Esophagus muscularis mucosa (tissue), 4 donors: ENCODE measurements around the gene DPF1. TPM values are rescaled to one million over a fixed set of nuclear protein-coding genes. Genes with fewer than 3 reads are reported as not detected.

ENCODE experiments used
- DNase-seq: peaks from one replicate; pipeline ENCODE4 v3.0.0-alpha.2; 2017; ENCODE audit errors: extremely low spot score
- H3K27ac ChIP-seq, 4 donors: fragments of 200-600 bp; sonication (generic); replicated peaks in 1 of 4; 1 replicate in 3 of 4; 2 replicates in 1 of 4; pipeline ENCODE4 v1.5.1; 2016 to 2019; ENCODE audit warnings: mild to moderate bottlenecking in 1 of 4
- H3K27me3 ChIP-seq, 4 donors: fragments of 200-600 bp; sonication (generic); one replicate each; pipeline versions ENCODE4 v1.5.1 to v1.6.0; 2016 to 2019
- H3K36me3 ChIP-seq, 4 donors: fragments of 200-600 bp; sonication (generic); one replicate each; pipeline ENCODE4 v1.5.1; 2016 to 2019
- H3K4me1 ChIP-seq, 4 donors: fragments of 200-600 bp; sonication (generic); one replicate each; pipeline ENCODE4 v1.5.1; 2016 to 2019
- H3K4me3 ChIP-seq, 4 donors: fragments of 200-600 bp; sonication (generic); 1 replicate in 2 of 4; 2 replicates in 2 of 4; pipeline ENCODE4 v1.5.1; 2016 to 2019; ENCODE audit warnings: mild to moderate bottlenecking in 4 of 4, moderate library complexity in 1 of 4
- H3K9me3 ChIP-seq, 4 donors: fragments of 200-600 bp; sonication (generic); 1 replicate in 3 of 4; 2 replicates in 1 of 4; pipeline ENCODE4 v1.5.1; 2016 to 2019
- CTCF ChIP-seq, 3 experiments: fragments of 200-600 bp in 2 of 3; fragments of 450-650 bp in 1 of 3; sonication (generic) in 2 of 3; IDR thresholded peaks; one replicate each; pipeline ENCODE4 v1.5.1; 2017 to 2019; ENCODE audit warnings: antibody characterized with exemption in 3 of 3, mild to moderate bottlenecking in 2 of 3, moderate library complexity in 1 of 3
- EP300 ChIP-seq: sonication (generic); formaldehyde crosslinking; IDR thresholded peaks from one replicate; pipeline ENCODE4 v1.6.1; 2017; ENCODE audit warnings: antibody characterized with exemption
- POLR2A ChIP-seq: fragments of 450-650 bp; IDR thresholded peaks from one replicate; pipeline ENCODE4 v1.6.1; 2017; ENCODE audit warnings: antibody characterized with exemption, moderate library complexity, mild to moderate bottlenecking, low read depth
- POLR2AphosphoS5 ChIP-seq, 2 donors: sonication (generic); formaldehyde crosslinking; IDR thresholded peaks; one replicate each; pipeline ENCODE4 v1.6.1; 2017; ENCODE audit warnings: antibody characterized with exemption in 2 of 2
- WGBS: methylation state at CpG from one replicate; pipeline ENCODE4 v1.1.5; 2018; 5-methylcytosine and 5-hydroxymethylcytosine counted together
- intact Hi-C: fragments of 100-400 bp; cut with DNase I; formaldehyde crosslinking; loops from one replicate; pipeline ENCODE4 v1.15.1; 2023
- total RNA-seq, 4 donors: library from RNA; depleted of rRNA; stranded (reverse); fragments of >200 nt; gene quantifications; one replicate each; pipeline versions ENCODE4 v1.1.0 to v1.2.1, GENCODE V29; 2016

DPF1 gene
- total RNA-seq, 4 donors from 2014 or later, result 0.17 to 0.83 TPM; not detected in 2

GRCh38 chr19:38184815-38185214 lies 39.2 kb downstream of the DPF1 start:
- WGBS, result 93% methylated on average over 9 of the region's 9 CpGs
- TF ChIP-seq CTCF (IDR thresholded peaks at IDR 0.05) (no peak), POLR2A (no peak), POLR2AphosphoS5 (IDR thresholded peaks at IDR 0.05) (no peak), EP300 (no peak)

GRCh38 chr19:38183251-38183897 lies 40.6 kb downstream of the DPF1 start:
- peaks cover 0 to 18% (median 15%) of the 10 kb centered on the region in 4 donors for H3K4me1 ChIP-seq
- TF ChIP-seq POLR2A, result no peak
- 38% methylated on average over 30 of the region's 30 CpGs for WGBS
- no peaks in the 10 kb centered on the region for H3K27me3 ChIP-seq
- H3K9me3 ChIP-seq, result peaks cover 0 to 25% (median 17%) of the 10 kb centered on the region in 4 donors
- peak overlapping the region; percentile 40 to 52 (median 42) for H3K4me3 ChIP-seq
- DNase-seq, result no peak
- intact Hi-C loops, result no loop called here
- H3K27ac ChIP-seq, result peak overlapping the region; percentile 24 to 72 (median 62)
- peaks cover 0 to 40% (median 4%) of the 10 kb centered on the region in 4 donors for H3K36me3 ChIP-seq

More at GRCh38 chr19:38184815-38185214, 39.2 kb downstream of the DPF1 start:
- H3K4me3 ChIP-seq, result no peak overlapping the region
- H3K36me3 ChIP-seq, result peaks cover 0 to 37% (median 4%) of the 10 kb centered on the region in 4 donors
- peak overlapping the region in 3 of 4 donors; percentile 15 to 24 (median 23) for H3K27ac ChIP-seq
- intact Hi-C loops, result no loop called here
- no peak for DNase-seq
- H3K4me1 ChIP-seq, result peaks cover 0 to 18% (median 15%) of the 10 kb centered on the region in 4 donors
- no peaks in the 10 kb centered on the region for H3K27me3 ChIP-seq
- peaks cover 0 to 13% (median 7%) of the 10 kb centered on the region in 4 donors for H3K9me3 ChIP-seq

GRCh38 chr19:38182536-38183210 lies 41.3 kb downstream of the DPF1 start:
- peak overlapping the region in 2 of 4 donors; percentile 40 to 52 for H3K4me3 ChIP-seq
- intact Hi-C loops, result no loop called here
- peaks cover 0 to 40% (median 4%) of the 10 kb centered on the region in 4 donors for H3K36me3 ChIP-seq
- H3K27ac ChIP-seq, result peak overlapping the region in 2 of 4 donors; percentile 24 to 72
- peaks cover 0 to 25% (median 17%) of the 10 kb centered on the region in 4 donors for H3K9me3 ChIP-seq
- whole genome bisulfite sequencing, result 83% methylated on average over 19 of the region's 21 CpGs
- no peaks in the 10 kb centered on the region for H3K27me3 ChIP-seq
- TF ChIP-seq EP300 (no peak), POLR2A (no peak), CTCF (IDR thresholded peaks at IDR 0.05) (no peak), POLR2AphosphoS5 (IDR thresholded peaks at IDR 0.05) (no peak)
- peaks cover 0 to 18% (median 15%) of the 10 kb centered on the region in 4 donors for H3K4me1 ChIP-seq
- DNase-seq, result no peak

- no peak for DNase-seq
- no peak for TF ChIP-seq POLR2AphosphoS5 (IDR thresholded peaks at IDR 0.05)
- no peak for TF ChIP-seq POLR2A
- TF ChIP-seq EP300, result no peak
- TF ChIP-seq CTCF (IDR thresholded peaks at IDR 0.05), result no peak
- Histone ChIP-seq H3K4me1 (peaks cover 0 to 18% (median 15%) of the 10 kb centered on the region in 4 donors), H3K27ac (no peak overlapping the region), H3K27me3 (no peaks in the 10 kb centered on the region), H3K4me3 (no peak overlapping the region), H3K36me3 (peaks cover 0 to 33% (median 4%) of the 10 kb centered on the region in 4 donors), H3K9me3 (peaks cover 0 to 25% (median 17%) of the 10 kb centered on the region in 4 donors)
- 95% methylated on average over 3 of the region's 3 CpGs for WGBS
- intact Hi-C loops, result no loop called here
Observed at GRCh38 chr19:38180071-38180470, 44.0 kb downstream of the DPF1 start.

- H3K36me3 ChIP-seq, result peaks cover 0 to 9% (median 3%) of the 10 kb centered on the region in 4 donors
- peaks cover 0 to 19% (median 13%) of the 10 kb centered on the region in 4 donors for H3K9me3 ChIP-seq
- intact Hi-C loops, result no loop called here
- H3K27me3 ChIP-seq, result no peaks in the 10 kb centered on the region
- no peak overlapping the region for H3K27ac ChIP-seq
- 87% methylated on average over 6 of the region's 6 CpGs for WGBS
- TF ChIP-seq EP300, result no peak
- TF ChIP-seq POLR2AphosphoS5 (IDR thresholded peaks at IDR 0.05), result no peak
- no peak for TF ChIP-seq POLR2A
- no peak for TF ChIP-seq CTCF (IDR thresholded peaks at IDR 0.05)
- peaks cover 0 to 7% (median 3%) of the 10 kb centered on the region in 4 donors for H3K4me1 ChIP-seq
- no peak for DNase-seq
- H3K4me3 ChIP-seq, result no peak overlapping the region
Observed at GRCh38 chr19:38175422-38175821, 48.6 kb downstream of the DPF1 start.
